GM23338 (cell line): ENCODE data around the gene CRIP3. TPM values are rescaled to one million over a fixed set of nuclear protein-coding genes. Genes with fewer than 3 reads are reported as not detected.

Source experiments
- ATAC-seq: fragments of 200-7000 bp; cut with Tn5 transposase; 3 replicates; pipeline ENCODE4 v1.9.1; 2020
- DNase-seq: peaks from one replicate; pipeline ENCODE4 v3.0.0-alpha.2; 2015; ENCODE audit warnings: low spot score
- H2AFZ ChIP-seq: fragments of 200-600 bp; sonication (generic); 2 replicates; pipeline ENCODE4 v1.8.0; 2016; ENCODE audit warnings: antibody characterized with exemption, mild to moderate bottlenecking, moderate library complexity
- H3F3A ChIP-seq: fragments of 200-600 bp; sonication (generic); replicated peaks from 2 replicates; pipeline ENCODE4 v1.8.0; 2017; ENCODE audit warnings: antibody characterized with exemption, mixed run types, low read depth
- H3K27ac ChIP-seq: fragments of 200-600 bp; sonication (generic); 2 replicates; pipeline ENCODE4 v1.6.1; 2016; ENCODE audit warnings: low read depth
- H3K27me3 ChIP-seq: fragments of 200-600 bp; sonication (generic); 2 replicates; pipeline ENCODE4 v1.8.0; 2016; ENCODE audit warnings: mild to moderate bottlenecking, mixed run types, moderate library complexity; ENCODE audit not compliant: insufficient read depth
- H3K36me3 ChIP-seq: fragments of 200-600 bp; sonication (generic); 2 replicates; pipeline ENCODE4 v1.8.0; 2016; ENCODE audit warnings: mild to moderate bottlenecking; ENCODE audit not compliant: insufficient read depth
- H3K4me1 ChIP-seq: fragments of 200-600 bp; sonication (generic); 2 replicates; pipeline ENCODE4 v1.8.0; 2016; ENCODE audit warnings: mild to moderate bottlenecking, moderate library complexity; ENCODE audit not compliant: insufficient read depth
- H3K4me2 ChIP-seq: fragments of 200-600 bp; sonication (generic); 2 replicates; pipeline ENCODE4 v1.7.1; 2017; ENCODE audit warnings: mixed run types
- H3K4me3 ChIP-seq: fragments of 200-600 bp; sonication (generic); 2 replicates; pipeline ENCODE4 v1.6.1; 2016; ENCODE audit warnings: mixed run types
- H3K79me2 ChIP-seq: fragments of 200-600 bp; sonication (generic); replicated peaks from 2 replicates; pipeline ENCODE4 v1.8.0; 2017; ENCODE audit warnings: mild to moderate bottlenecking; ENCODE audit not compliant: insufficient read depth
- H3K9me2 ChIP-seq: fragments of 200-600 bp; sonication (generic); 2 replicates; pipeline ENCODE4 v1.8.0; 2017; ENCODE audit not compliant: insufficient read depth
- H4K20me1 ChIP-seq: fragments of 200-600 bp; sonication (generic); replicated peaks from 2 replicates; pipeline ENCODE4 v1.8.0; 2017; ENCODE audit warnings: mild to moderate bottlenecking; ENCODE audit not compliant: insufficient read depth
- H3K27ac Mint-ChIP-seq: 2 replicates; pipeline ENCODE4 v1.8.0; 2020; ENCODE audit warnings: inconsistent platforms, mild to moderate bottlenecking, moderate library complexity, mixed read lengths
- H3K27me3 Mint-ChIP-seq: 3 replicates; pipeline ENCODE4 v1.8.0; 2022; ENCODE audit warnings: low read depth, mild to moderate bottlenecking, moderate library complexity, mixed read lengths, inconsistent platforms; ENCODE audit not compliant: insufficient read depth, poor library complexity
- H3K36me3 Mint-ChIP-seq: 3 replicates; pipeline ENCODE4 v1.8.0; 2021; ENCODE audit warnings: low read depth, mild to moderate bottlenecking, inconsistent platforms, moderate library complexity, mixed read lengths
- H3K4me1 Mint-ChIP-seq: 3 replicates; pipeline ENCODE4 v1.8.0; 2020; ENCODE audit warnings: mild to moderate bottlenecking, inconsistent platforms, mixed read lengths
- H3K4me3 Mint-ChIP-seq: 3 replicates; pipeline ENCODE4 v1.8.0; 2021; ENCODE audit warnings: moderate library complexity, mild to moderate bottlenecking, inconsistent platforms, mixed read lengths
- H3K9me3 Mint-ChIP-seq: 3 replicates; pipeline ENCODE4 v1.8.0; 2020; ENCODE audit warnings: moderate library complexity, mild to moderate bottlenecking, inconsistent platforms, mixed read lengths
- CREB1 ChIP-seq: fragments of 250-450 bp; sonication (Bioruptor Pico); IDR thresholded peaks from 2 replicates; pipeline ENCODE4 v1.5.0; 2020; ENCODE audit warnings: low read depth, mild to moderate bottlenecking, moderate library complexity
- EZH2phosphoT487 ChIP-seq: fragments of 200-600 bp; sonication (generic); IDR thresholded peaks from one replicate; pipeline ENCODE4 v1.8.1; 2018; ENCODE audit warnings: antibody characterized with exemption; ENCODE audit not compliant: unreplicated experiment
- JUNB ChIP-seq: IDR thresholded peaks from one replicate; pipeline ENCODE4 v1.6.1; 2016; ENCODE audit warnings: antibody characterized with exemption; ENCODE audit not compliant: unreplicated experiment
- POLR2AphosphoS5 ChIP-seq: IDR thresholded peaks from 2 replicates; pipeline ENCODE4 v1.6.1; 2016; ENCODE audit warnings: antibody characterized with exemption, low read depth
- STAT1 ChIP-seq: IDR thresholded peaks from one replicate; pipeline ENCODE4 v1.6.1; 2016; ENCODE audit warnings: antibody characterized with exemption; ENCODE audit not compliant: unreplicated experiment
- ZNF462 ChIP-seq: fragments of 250-450 bp; sonication (Bioruptor Pico); IDR thresholded peaks from 2 replicates; pipeline ENCODE4 v1.5.0; 2020; ENCODE audit warnings: mild to moderate bottlenecking, moderate library complexity
- polyA plus RNA-seq: library from polyadenylated mRNA; unstranded; fragments of >200 nt; fragmentation: Nextera tagmentation; extraction: Ambion mirVana; gene quantifications from 2 replicates; pipeline ENCODE4 v1.2.1, GENCODE V29; 2016
- total RNA-seq: library from RNA; depleted of rRNA; stranded (reverse); fragments of >200 nt; shearing (Covaris generic); gene quantifications from 2 replicates; pipeline ENCODE4 v1.2.3, GENCODE V29; 2014
- TF ChIP-seq, protein P1 (sequence below): IDR thresholded peaks from one replicate; pipeline ENCODE4 v1.6.1; 2018; ENCODE audit warnings: antibody characterized with exemption; ENCODE audit not compliant: unreplicated experiment
- TF ChIP-seq, protein P2 (sequence below), 2 experiments: fragments of 200-600 bp in 1 of 2; sonication (generic) in 1 of 2; conservative IDR thresholded peaks; 2 replicates each; pipeline versions ENCODE4 v1.5.1 to v1.6.1; 2016 to 2017; ENCODE audit warnings: antibody characterized with exemption in 2 of 2, low read depth in 2 of 2, mild to moderate bottlenecking in 2 of 2, moderate library complexity in 1 of 2

Gene CRIP3
- total and polyA plus RNA-seq, 2 experiments from 2014 or later, result 22.0 to 36.0 TPM

- H3K4me3 Mint-ChIP-seq, result no peak overlapping the region
- Histone ChIP-seq H3K36me3 (no peaks in the 10 kb centered on the region), H3K27ac (no peak overlapping the region), H3K4me3 (no peak overlapping the region), H3K4me2 (no peak overlapping the region), H3K27me3 (no peaks in the 10 kb centered on the region), H3K9me2 (no peaks in the 10 kb centered on the region), H3K79me2 (no peaks in the 10 kb centered on the region), H2AFZ (no peak overlapping the region), H4K20me1 (no peaks in the 10 kb centered on the region), H3K4me1 (peaks cover 19% of the 10 kb centered on the region; the same call in 1 of the 2 replicates), H3F3A (no peaks in the 10 kb centered on the region)
- H3K4me1 Mint-ChIP-seq, result peaks cover 23% of the 10 kb centered on the region
- H3K36me3 Mint-ChIP-seq, result peaks cover 11% of the 10 kb centered on the region; the same call in 1 of the 3 replicates
- ATAC-seq (no peak), DNase-seq (no peak)
- TF ChIP-seq EZH2phosphoT487 (no peak), JUNB (no peak), STAT1 (no peak), CREB1 (CRISPR knock-in tag) (no peak), ZNF462 (CRISPR knock-in tag) (no peak), POLR2AphosphoS5 (no peak)
- TF ChIP-seq, protein P1, sequence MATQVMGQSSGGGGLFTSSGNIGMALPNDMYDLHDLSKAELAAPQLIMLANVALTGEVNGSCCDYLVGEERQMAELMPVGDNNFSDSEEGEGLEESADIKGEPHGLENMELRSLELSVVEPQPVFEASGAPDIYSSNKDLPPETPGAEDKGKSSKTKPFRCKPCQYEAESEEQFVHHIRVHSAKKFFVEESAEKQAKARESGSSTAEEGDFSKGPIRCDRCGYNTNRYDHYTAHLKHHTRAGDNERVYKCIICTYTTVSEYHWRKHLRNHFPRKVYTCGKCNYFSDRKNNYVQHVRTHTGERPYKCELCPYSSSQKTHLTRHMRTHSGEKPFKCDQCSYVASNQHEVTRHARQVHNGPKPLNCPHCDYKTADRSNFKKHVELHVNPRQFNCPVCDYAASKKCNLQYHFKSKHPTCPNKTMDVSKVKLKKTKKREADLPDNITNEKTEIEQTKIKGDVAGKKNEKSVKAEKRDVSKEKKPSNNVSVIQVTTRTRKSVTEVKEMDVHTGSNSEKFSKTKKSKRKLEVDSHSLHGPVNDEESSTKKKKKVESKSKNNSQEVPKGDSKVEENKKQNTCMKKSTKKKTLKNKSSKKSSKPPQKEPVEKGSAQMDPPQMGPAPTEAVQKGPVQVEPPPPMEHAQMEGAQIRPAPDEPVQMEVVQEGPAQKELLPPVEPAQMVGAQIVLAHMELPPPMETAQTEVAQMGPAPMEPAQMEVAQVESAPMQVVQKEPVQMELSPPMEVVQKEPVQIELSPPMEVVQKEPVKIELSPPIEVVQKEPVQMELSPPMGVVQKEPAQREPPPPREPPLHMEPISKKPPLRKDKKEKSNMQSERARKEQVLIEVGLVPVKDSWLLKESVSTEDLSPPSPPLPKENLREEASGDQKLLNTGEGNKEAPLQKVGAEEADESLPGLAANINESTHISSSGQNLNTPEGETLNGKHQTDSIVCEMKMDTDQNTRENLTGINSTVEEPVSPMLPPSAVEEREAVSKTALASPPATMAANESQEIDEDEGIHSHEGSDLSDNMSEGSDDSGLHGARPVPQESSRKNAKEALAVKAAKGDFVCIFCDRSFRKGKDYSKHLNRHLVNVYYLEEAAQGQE, result no peak
- TF ChIP-seq, protein P2, sequence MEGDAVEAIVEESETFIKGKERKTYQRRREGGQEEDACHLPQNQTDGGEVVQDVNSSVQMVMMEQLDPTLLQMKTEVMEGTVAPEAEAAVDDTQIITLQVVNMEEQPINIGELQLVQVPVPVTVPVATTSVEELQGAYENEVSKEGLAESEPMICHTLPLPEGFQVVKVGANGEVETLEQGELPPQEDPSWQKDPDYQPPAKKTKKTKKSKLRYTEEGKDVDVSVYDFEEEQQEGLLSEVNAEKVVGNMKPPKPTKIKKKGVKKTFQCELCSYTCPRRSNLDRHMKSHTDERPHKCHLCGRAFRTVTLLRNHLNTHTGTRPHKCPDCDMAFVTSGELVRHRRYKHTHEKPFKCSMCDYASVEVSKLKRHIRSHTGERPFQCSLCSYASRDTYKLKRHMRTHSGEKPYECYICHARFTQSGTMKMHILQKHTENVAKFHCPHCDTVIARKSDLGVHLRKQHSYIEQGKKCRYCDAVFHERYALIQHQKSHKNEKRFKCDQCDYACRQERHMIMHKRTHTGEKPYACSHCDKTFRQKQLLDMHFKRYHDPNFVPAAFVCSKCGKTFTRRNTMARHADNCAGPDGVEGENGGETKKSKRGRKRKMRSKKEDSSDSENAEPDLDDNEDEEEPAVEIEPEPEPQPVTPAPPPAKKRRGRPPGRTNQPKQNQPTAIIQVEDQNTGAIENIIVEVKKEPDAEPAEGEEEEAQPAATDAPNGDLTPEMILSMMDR (conservative IDR thresholded peaks at IDR 0.05; ENCODE audit: low read depth in 2 of 2), result no peak
- H3K27me3 Mint-ChIP-seq, result peaks cover 7% of the 10 kb centered on the region
- no peak overlapping the region for H3K27ac Mint-ChIP-seq
- no peaks in the 10 kb centered on the region for H3K9me3 Mint-ChIP-seq
These were observed 4.3 kb downstream of the CRIP3 start for GRCh38 chr6:43304361-43304760.
